ENCODE results near the gene GVQW3. TPM values are rescaled to one million over a fixed set of nuclear protein-coding genes. Genes with fewer than 3 reads are reported as not detected.

Gene GVQW3
- polyA plus RNA-seq, 1 experiment = 1.7 TPM

- DNase-seq (ENCODE audit: low read depth, low spot score) = no peak
- CTCF ChIA-PET = interaction anchor here (1.6 to 2.3 kb wide), 2 partner anchors 9 to 57 kb away, joined by 5 to 7 read pairs; no protein-coding TSS in a partner anchor
- no peak overlapping the region for H3K27ac ChIP-seq (ENCODE audit: low read depth, low read length)
- no peaks in the 10 kb centered on the region for H3K9me3 ChIP-seq (ENCODE audit: control insufficient read depth, insufficient read depth, low read length)
- H3K4me3 ChIP-seq (ENCODE audit: low read depth, low read length) = no peak overlapping the region
- TF ChIP-seq, protein P1, sequence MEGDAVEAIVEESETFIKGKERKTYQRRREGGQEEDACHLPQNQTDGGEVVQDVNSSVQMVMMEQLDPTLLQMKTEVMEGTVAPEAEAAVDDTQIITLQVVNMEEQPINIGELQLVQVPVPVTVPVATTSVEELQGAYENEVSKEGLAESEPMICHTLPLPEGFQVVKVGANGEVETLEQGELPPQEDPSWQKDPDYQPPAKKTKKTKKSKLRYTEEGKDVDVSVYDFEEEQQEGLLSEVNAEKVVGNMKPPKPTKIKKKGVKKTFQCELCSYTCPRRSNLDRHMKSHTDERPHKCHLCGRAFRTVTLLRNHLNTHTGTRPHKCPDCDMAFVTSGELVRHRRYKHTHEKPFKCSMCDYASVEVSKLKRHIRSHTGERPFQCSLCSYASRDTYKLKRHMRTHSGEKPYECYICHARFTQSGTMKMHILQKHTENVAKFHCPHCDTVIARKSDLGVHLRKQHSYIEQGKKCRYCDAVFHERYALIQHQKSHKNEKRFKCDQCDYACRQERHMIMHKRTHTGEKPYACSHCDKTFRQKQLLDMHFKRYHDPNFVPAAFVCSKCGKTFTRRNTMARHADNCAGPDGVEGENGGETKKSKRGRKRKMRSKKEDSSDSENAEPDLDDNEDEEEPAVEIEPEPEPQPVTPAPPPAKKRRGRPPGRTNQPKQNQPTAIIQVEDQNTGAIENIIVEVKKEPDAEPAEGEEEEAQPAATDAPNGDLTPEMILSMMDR (IDR thresholded peaks at IDR 0.05; ENCODE audit: low read depth, low read length) = no peak
- POLR2A ChIA-PET = interaction anchor here (0.6 to 1.0 kb wide), 2 partner anchors 11 to 43 kb away, joined by 3 to 5 read pairs; partner anchors contain the start of gene EMSY
- H3K27me3 ChIP-seq (ENCODE audit: control insufficient read depth, insufficient read depth, low read length) = no peaks in the 10 kb centered on the region
Observed at GRCh38 chr11:76455931-76456330, 74.8 kb downstream of the GVQW3 start.

DNA sequence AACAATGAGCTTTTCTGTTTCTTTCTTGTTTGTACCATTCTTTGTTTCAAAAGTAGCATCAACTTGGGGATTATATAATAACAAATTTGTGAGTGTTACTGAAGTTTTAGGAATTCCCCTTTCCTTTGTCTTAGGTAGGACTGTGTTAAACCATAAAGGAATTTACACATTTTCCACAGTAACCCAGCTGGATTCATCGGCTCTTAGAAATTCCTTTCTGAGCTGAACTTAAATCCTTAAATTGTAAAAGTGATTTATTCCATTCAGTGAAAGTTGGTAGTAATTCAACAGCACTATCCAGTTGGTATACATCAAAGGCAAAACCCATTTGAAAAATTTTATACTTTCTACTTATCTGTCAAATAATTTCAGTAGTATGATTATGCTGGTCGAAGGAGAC lies 75.4 kb downstream of the GVQW3 start:
- ChIA-PET POLR2A (interaction anchor here (1.0 kb wide), 1 partner anchor 12 kb away, joined by 3 read pairs; the partner anchor contains the start of gene EMSY), CTCF (interaction anchor here (2.3 kb wide), 1 partner anchor 56 kb away, joined by 7 read pairs; no protein-coding TSS in a partner anchor)
- Histone ChIP-seq H3K4me3 (ENCODE audit: low read depth, low read length) (no peak overlapping the region), H3K9me3 (ENCODE audit: control insufficient read depth, insufficient read depth, low read length) (no peaks in the 10 kb centered on the region), H3K27me3 (ENCODE audit: control insufficient read depth, insufficient read depth, low read length) (no peaks in the 10 kb centered on the region), H3K27ac (ENCODE audit: low read depth, low read length) (no peak overlapping the region)
- TF ChIP-seq, protein P1 (IDR thresholded peaks at IDR 0.05; ENCODE audit: low read depth, low read length) = no peak
- no peak for DNase-seq (ENCODE audit: low read depth, low spot score)

Small RNAs within 50 kb of the gene (small RNA-seq; reads per million reads assigned to genes)
- not detected for gene RF00019 (ENCODE audit: insufficient read length, low read depth)

Other genes with a start within 250 kb of the GVQW3 start
- not detected in 2 replicates for gene WNT11, start 174.8 kb upstream of the GVQW3 start, polyA plus RNA-seq (2011; rRNA removed)
- gene THAP12, start 191 bp upstream of the GVQW3 start, polyA plus RNA-seq (2011; rRNA removed) = 38.2 and 54.7 TPM in 2 replicates
- gene EMSY, start 63.7 kb downstream of the GVQW3 start, polyA plus RNA-seq (2011; rRNA removed) = 14.6 and 18.6 TPM in 2 replicates